ENCODE measurements around the gene MCM10. TPM values are rescaled to one million over a fixed set of nuclear protein-coding genes. Genes with fewer than 3 reads are reported as not detected.

MCM10 gene
- total RNA-seq, 1 experiment from 2014 or later: 24.5 TPM

DNA sequence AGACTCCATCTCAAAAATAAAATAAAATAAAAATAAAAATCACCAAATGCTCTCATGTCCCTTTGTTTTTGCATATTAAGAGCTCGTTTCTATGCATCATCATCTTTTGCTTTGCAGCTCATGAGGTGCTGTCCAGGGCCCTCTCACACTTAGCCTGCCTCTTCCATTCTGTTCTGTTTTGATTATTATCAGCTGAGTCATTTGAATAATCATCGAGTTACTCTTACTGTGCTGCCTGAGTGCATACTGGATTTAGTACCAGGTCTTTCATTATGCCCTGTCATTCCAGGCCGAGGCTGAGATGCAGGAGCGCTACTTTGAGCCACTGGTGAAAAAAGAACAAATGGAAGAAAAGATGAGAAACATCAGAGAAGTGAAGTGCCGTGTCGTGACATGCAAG lies 39.8 kb downstream of the MCM10 start:
- intact Hi-C loops (cut with micrococcal nuclease; ENCODE audit: unreplicated experiment): no loop called here
- no peaks in the 10 kb centered on the region for H3K36me3 ChIP-seq (ENCODE audit: low read depth)

DNA sequence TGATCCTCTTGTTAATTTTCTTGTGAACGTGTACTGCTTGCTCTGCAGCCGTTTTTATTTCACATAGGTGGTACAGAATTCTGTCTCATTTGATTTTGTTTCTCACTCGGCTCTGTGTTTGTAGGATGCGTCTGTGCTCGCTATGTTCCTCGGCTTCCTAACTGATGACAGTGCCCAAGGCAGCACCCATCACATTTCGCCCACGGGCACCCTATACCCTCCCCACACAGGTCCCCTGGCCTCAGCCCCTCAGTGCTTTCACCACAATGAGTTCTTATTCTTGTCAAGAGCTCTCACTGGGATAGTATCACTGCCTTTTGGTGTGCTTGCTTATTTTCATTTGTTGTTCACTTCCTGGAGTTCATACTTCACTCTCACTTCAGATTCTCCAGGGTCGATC lies 44.7 kb downstream of the MCM10 start:
- no peak for TF ChIP-seq EZH2 (IDR thresholded peaks at IDR 0.05; ENCODE audit: low read depth)
- TF ChIP-seq, protein P1, sequence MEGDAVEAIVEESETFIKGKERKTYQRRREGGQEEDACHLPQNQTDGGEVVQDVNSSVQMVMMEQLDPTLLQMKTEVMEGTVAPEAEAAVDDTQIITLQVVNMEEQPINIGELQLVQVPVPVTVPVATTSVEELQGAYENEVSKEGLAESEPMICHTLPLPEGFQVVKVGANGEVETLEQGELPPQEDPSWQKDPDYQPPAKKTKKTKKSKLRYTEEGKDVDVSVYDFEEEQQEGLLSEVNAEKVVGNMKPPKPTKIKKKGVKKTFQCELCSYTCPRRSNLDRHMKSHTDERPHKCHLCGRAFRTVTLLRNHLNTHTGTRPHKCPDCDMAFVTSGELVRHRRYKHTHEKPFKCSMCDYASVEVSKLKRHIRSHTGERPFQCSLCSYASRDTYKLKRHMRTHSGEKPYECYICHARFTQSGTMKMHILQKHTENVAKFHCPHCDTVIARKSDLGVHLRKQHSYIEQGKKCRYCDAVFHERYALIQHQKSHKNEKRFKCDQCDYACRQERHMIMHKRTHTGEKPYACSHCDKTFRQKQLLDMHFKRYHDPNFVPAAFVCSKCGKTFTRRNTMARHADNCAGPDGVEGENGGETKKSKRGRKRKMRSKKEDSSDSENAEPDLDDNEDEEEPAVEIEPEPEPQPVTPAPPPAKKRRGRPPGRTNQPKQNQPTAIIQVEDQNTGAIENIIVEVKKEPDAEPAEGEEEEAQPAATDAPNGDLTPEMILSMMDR (conservative IDR thresholded peaks at IDR 0.05): no peak
- H3K36me3 ChIP-seq (ENCODE audit: low read depth): no peaks in the 10 kb centered on the region
- no peaks in the 10 kb centered on the region for H4K20me1 ChIP-seq (ENCODE audit: insufficient read depth)
- H2AFZ ChIP-seq: no peak overlapping the region
- no peaks in the 10 kb centered on the region for H3K9me2 ChIP-seq (ENCODE audit: insufficient read depth)
- H3K4me2 ChIP-seq: no peak overlapping the region
- H3K27ac ChIP-seq: no peak overlapping the region
- H3K27me3 ChIP-seq (ENCODE audit: insufficient read depth, low read depth): no peaks in the 10 kb centered on the region
- ChIA-PET POLR2A (ENCODE audit: unreplicated experiment) (interaction anchor here (0.7 kb wide), 1 partner anchor 166 kb away, joined by 20 read pairs; no protein-coding TSS in a partner anchor), CTCF (interaction anchor here (0.5 to 0.7 kb wide), 4 partner anchors 71 to 513 kb away, joined by 3 to 8 read pairs (median 4); no protein-coding TSS in a partner anchor)
- H3F3A ChIP-seq (ENCODE audit: insufficient read depth, low read depth): no peaks in the 10 kb centered on the region
- H3K79me2 ChIP-seq (ENCODE audit: low read depth): no peaks in the 10 kb centered on the region
- intact Hi-C loops (cut with micrococcal nuclease; ENCODE audit: unreplicated experiment): loop anchor here (1.0 kb wide), 1 partner anchor 96 kb away; no protein-coding TSS in a partner anchor
- no peak for DNase-seq
- BruUV-seq (replicated peaks): no TSS peak
- no peaks in the 10 kb centered on the region for H3K9me3 ChIP-seq (ENCODE audit: insufficient read depth, low read depth)
- no peak overlapping the region for H3K4me3 ChIP-seq
- no peaks in the 10 kb centered on the region for H3K4me1 ChIP-seq (replicated peaks; ENCODE audit: insufficient read depth)

More for the DNA sequence above, 39.8 kb downstream of the MCM10 start:
- H3K9me3 ChIP-seq (ENCODE audit: insufficient read depth, low read depth): no peaks in the 10 kb centered on the region
- no peaks in the 10 kb centered on the region for H3K79me2 ChIP-seq (ENCODE audit: low read depth)
- TF ChIP-seq, protein P1 (conservative IDR thresholded peaks at IDR 0.05): no peak
- no peak for TF ChIP-seq EZH2 (IDR thresholded peaks at IDR 0.05; ENCODE audit: low read depth)
- no TSS peak for BruUV-seq (replicated peaks)
- H2AFZ ChIP-seq: no peak overlapping the region
- H3K9me2 ChIP-seq (ENCODE audit: insufficient read depth): no peaks in the 10 kb centered on the region
- no peaks in the 10 kb centered on the region for H3K27me3 ChIP-seq (ENCODE audit: insufficient read depth, low read depth)
- no peaks in the 10 kb centered on the region for H4K20me1 ChIP-seq (ENCODE audit: insufficient read depth)
- no peaks in the 10 kb centered on the region for H3K4me1 ChIP-seq (replicated peaks; ENCODE audit: insufficient read depth)
- no peak overlapping the region for H3K4me3 ChIP-seq
- ChIA-PET POLR2A (ENCODE audit: unreplicated experiment) (no interaction called here), CTCF (interaction anchor here (0.6 kb wide), 1 partner anchor 327 kb away, joined by 3 read pairs; no protein-coding TSS in a partner anchor)
- H3K4me2 ChIP-seq: no peak overlapping the region
- H3F3A ChIP-seq (ENCODE audit: insufficient read depth, low read depth): no peaks in the 10 kb centered on the region
- H3K27ac ChIP-seq: no peak overlapping the region
- no peak for DNase-seq

DNA sequence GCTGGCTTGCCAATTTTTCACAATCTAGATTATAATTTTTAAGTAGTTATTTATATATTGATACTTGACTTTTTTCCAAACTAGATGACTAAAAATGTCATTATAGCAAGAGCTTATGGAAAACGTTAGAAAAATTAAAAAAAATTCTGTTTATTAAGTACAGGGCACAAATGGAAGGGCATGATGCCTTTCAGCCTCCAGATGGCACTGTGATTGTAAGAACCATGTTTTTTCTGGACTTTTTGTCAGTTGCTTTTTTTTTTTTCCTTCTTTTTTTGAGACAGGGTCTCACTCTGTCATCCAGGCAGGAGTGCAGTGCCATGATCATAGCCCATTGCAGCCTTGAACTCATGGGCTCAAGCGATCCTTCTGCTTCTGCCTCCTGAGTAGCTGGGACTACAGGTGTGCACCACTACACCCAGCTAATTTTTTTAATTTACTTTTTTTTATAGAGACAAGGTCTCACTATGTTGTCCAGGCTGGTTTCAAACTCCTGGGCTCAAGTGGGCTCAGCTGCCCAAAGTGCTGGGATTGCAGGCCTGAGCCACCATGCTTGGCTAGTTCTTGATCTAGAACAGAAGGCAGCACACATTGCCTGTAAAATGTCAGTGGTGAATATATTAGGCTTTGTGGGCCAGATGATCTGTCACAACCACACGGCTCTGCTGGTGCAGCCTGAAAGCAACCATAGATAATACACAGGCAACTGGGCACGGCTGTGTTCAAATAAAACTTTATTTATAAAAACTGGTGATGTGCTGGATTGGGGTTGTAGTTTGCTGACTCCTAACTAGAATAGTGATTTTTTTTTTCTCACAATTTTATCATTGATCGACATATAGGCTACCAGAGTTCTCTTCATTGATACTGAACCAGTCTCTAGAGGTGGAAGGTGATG lies 45.4 kb downstream of the MCM10 start:
- intact Hi-C loops (cut with micrococcal nuclease; ENCODE audit: unreplicated experiment): loop anchor here (1.0 kb wide), 1 partner anchor 96 kb away; no protein-coding TSS in a partner anchor
- POLR2A ChIA-PET (ENCODE audit: unreplicated experiment): interaction anchor here (0.7 kb wide), 1 partner anchor 165 kb away, joined by 20 read pairs; no protein-coding TSS in a partner anchor

More for the DNA sequence above, 45.4 kb downstream of the MCM10 start:
- CTCF ChIA-PET: interaction anchor here (0.7 kb wide), 3 partner anchors 92 to 512 kb away, joined by 3 to 5 read pairs (median 4); no protein-coding TSS in a partner anchor
- no peaks in the 10 kb centered on the region for H3K4me1 ChIP-seq (replicated peaks; ENCODE audit: insufficient read depth)
- no peak overlapping the region for H3K4me3 ChIP-seq
- H3K27me3 ChIP-seq (ENCODE audit: insufficient read depth, low read depth): no peaks in the 10 kb centered on the region
- no peaks in the 10 kb centered on the region for H3K36me3 ChIP-seq (ENCODE audit: low read depth)
- H3F3A ChIP-seq (ENCODE audit: insufficient read depth, low read depth): no peaks in the 10 kb centered on the region
- H3K4me2 ChIP-seq: no peak overlapping the region
- no peak for DNase-seq
- no TSS peak for BruUV-seq (replicated peaks)
- no peaks in the 10 kb centered on the region for H3K79me2 ChIP-seq (ENCODE audit: low read depth)
- no peak for TF ChIP-seq EZH2 (IDR thresholded peaks at IDR 0.05; ENCODE audit: low read depth)
- TF ChIP-seq, protein P1 (conservative IDR thresholded peaks at IDR 0.05): peak; percentile 60
- no peak overlapping the region for H2AFZ ChIP-seq
- no peaks in the 10 kb centered on the region for H4K20me1 ChIP-seq (ENCODE audit: insufficient read depth)
- H3K9me3 ChIP-seq (ENCODE audit: insufficient read depth, low read depth): no peaks in the 10 kb centered on the region
- H3K27ac ChIP-seq: no peak overlapping the region
- H3K9me2 ChIP-seq (ENCODE audit: insufficient read depth): no peaks in the 10 kb centered on the region
